ENCODE data around the gene BCL6B.
"Not testable (repeated sequence)": the region's sequence is repeated elsewhere in the genome, so short reads cannot be mapped to it uniquely, and the experiment has no call there.

BCL6B gene

GRCh38 chr17:7022781-7023571 is at the start of gene BCL6B:
TSS of gene BCL6B (plus strand) at chr17:7023050. CDS start at chr17:7023672, 622 bp downstream.
- no peak for DNase-seq (ENCODE audit: low spot score)

- DNase-seq (ENCODE audit: low spot score): not testable (repeated sequence)
These were observed 43.4 kb upstream of the BCL6B start for GRCh38 chr17:6979440-6979839.

GRCh38 chr17:6981426-6981825 is 41.4 kb upstream of the BCL6B start:
- DNase-seq (ENCODE audit: low spot score): no peak

- no peak for DNase-seq (ENCODE audit: low spot score)
These were observed 37.6 kb upstream of the BCL6B start for GRCh38 chr17:6985266-6985665.

- no peak for DNase-seq (ENCODE audit: low spot score)
These were observed 36.2 kb upstream of the BCL6B start for GRCh38 chr17:6986676-6987075.

GRCh38 chr17:6989779-6990178 is 33.1 kb upstream of the BCL6B start:
- no peak for DNase-seq (ENCODE audit: low spot score)

GRCh38 chr17:6993613-6994056 is 29.2 kb upstream of the BCL6B start:
- DNase-seq (ENCODE audit: low spot score): not testable (repeated sequence)

- DNase-seq (ENCODE audit: low spot score): no peak
These were observed 28.7 kb upstream of the BCL6B start for GRCh38 chr17:6994118-6994598.

- DNase-seq (ENCODE audit: low spot score): no peak
These were observed 28.1 kb upstream of the BCL6B start for GRCh38 chr17:6994666-6995256.

- no peak for DNase-seq (ENCODE audit: low spot score)
These were observed 27.2 kb upstream of the BCL6B start, which contains the start of gene ALOX12 for GRCh38 chr17:6995500-6996255. TSS of gene ALOX12 (plus strand) at chr17:6996049. CDS start at chr17:6996118, 69 bp downstream.

- no peak for DNase-seq (ENCODE audit: low spot score)
These were observed 26.4 kb upstream of the BCL6B start for GRCh38 chr17:6996256-6997011.

- DNase-seq (ENCODE audit: low spot score): no peak
These were observed 25.7 kb upstream of the BCL6B start for GRCh38 chr17:6997171-6997570.

GRCh38 chr17:6998855-6999508 is 23.9 kb upstream of the BCL6B start:
- DNase-seq (ENCODE audit: low spot score): no peak

- DNase-seq (ENCODE audit: low spot score): no peak
These were observed 21.4 kb upstream of the BCL6B start for GRCh38 chr17:7001318-7001961.

GRCh38 chr17:7002288-7003047 is 20.4 kb upstream of the BCL6B start:
- no peak for DNase-seq (ENCODE audit: low spot score)

- DNase-seq (ENCODE audit: low spot score): no peak
These were observed 19.1 kb upstream of the BCL6B start for GRCh38 chr17:7003745-7004144.

- DNase-seq (ENCODE audit: low spot score): peak; percentile 75
These were observed 18.2 kb upstream of the BCL6B start for GRCh38 chr17:7004398-7005253.

- no peak for DNase-seq (ENCODE audit: low spot score)
These were observed 17.1 kb upstream of the BCL6B start for GRCh38 chr17:7005716-7006115.

- DNase-seq (ENCODE audit: low spot score): no peak
These were observed 15.7 kb upstream of the BCL6B start for GRCh38 chr17:7007143-7007542.
